ENCODE data around the gene PAK4. TPM values are rescaled to one million over a fixed set of nuclear protein-coding genes. Genes with fewer than 3 reads are reported as not detected.
A peak's percentile ranks its signal among the peaks of the same experiment; 100 is the strongest.

The PAK4 gene
- total RNA-seq, 4 donors from 2014 or later, result 20.7 to 25.3 (median 23.6) TPM

GRCh38 chr19:39148939-39149529 is 23.4 kb downstream of the PAK4 start:
- no peaks in the 10 kb centered on the region for H3K27me3 ChIP-seq
- H3K4me1 ChIP-seq, result peaks cover 34% of the 10 kb centered on the region
- H3K27ac ChIP-seq, result no peak overlapping the region
- WGBS, result 96% methylated on average over 10 of the region's 10 CpGs
- no peaks in the 10 kb centered on the region for H3K9me3 ChIP-seq
- H3K4me3 ChIP-seq, result no peak overlapping the region
- no peaks in the 10 kb centered on the region for H3K36me3 ChIP-seq
- TF ChIP-seq POLR2A (IDR thresholded peaks at IDR 0.05) (no peak), POLR2AphosphoS5 (IDR thresholded peaks at IDR 0.05) (no peak), CTCF (IDR thresholded peaks at IDR 0.05) (no peak), EP300 (IDR thresholded peaks at IDR 0.05) (no peak)
- DNase-seq (ENCODE audit: low spot score in 2 of 2), result no peak

GRCh38 chr19:39150235-39150634 is 24.6 kb downstream of the PAK4 start:
- H3K9me3 ChIP-seq, result no peaks in the 10 kb centered on the region
- no peak for DNase-seq (ENCODE audit: low spot score in 2 of 2)
- no peak overlapping the region for H3K4me3 ChIP-seq
- H3K4me1 ChIP-seq, result peaks cover 34% of the 10 kb centered on the region
- WGBS, result 95% methylated on average over 8 of the region's 8 CpGs
- H3K36me3 ChIP-seq, result no peaks in the 10 kb centered on the region
- H3K27me3 ChIP-seq, result no peaks in the 10 kb centered on the region
- no peak for TF ChIP-seq POLR2A (IDR thresholded peaks at IDR 0.05)
- no peak for TF ChIP-seq CTCF (IDR thresholded peaks at IDR 0.05)
- no peak for TF ChIP-seq POLR2AphosphoS5 (IDR thresholded peaks at IDR 0.05)
- no peak overlapping the region for H3K27ac ChIP-seq

- WGBS, result 87% methylated on average over 26 of the region's 26 CpGs
Observed at GRCh38 chr19:39150807-39151600, 25.4 kb downstream of the PAK4 start.

GRCh38 chr19:39152066-39152465 is 26.5 kb downstream of the PAK4 start:
- no peak for DNase-seq (ENCODE audit: low spot score in 2 of 2)
- no peak overlapping the region for H3K4me3 ChIP-seq
- no peak for TF ChIP-seq POLR2AphosphoS5 (IDR thresholded peaks at IDR 0.05)
- TF ChIP-seq CTCF (IDR thresholded peaks at IDR 0.05), result no peak
- no peak for TF ChIP-seq POLR2A (IDR thresholded peaks at IDR 0.05)
- TF ChIP-seq EP300 (IDR thresholded peaks at IDR 0.05), result no peak
- no peaks in the 10 kb centered on the region for H3K36me3 ChIP-seq
- WGBS, result 86% methylated on average over 10 of the region's 10 CpGs
- H3K4me1 ChIP-seq, result peaks cover 38% of the 10 kb centered on the region
- no peak overlapping the region for H3K27ac ChIP-seq
- no peaks in the 10 kb centered on the region for H3K27me3 ChIP-seq
- no peaks in the 10 kb centered on the region for H3K9me3 ChIP-seq

More at GRCh38 chr19:39150807-39151600, 25.4 kb downstream of the PAK4 start:
- no peaks in the 10 kb centered on the region for H3K36me3 ChIP-seq
- no peaks in the 10 kb centered on the region for H3K9me3 ChIP-seq
- TF ChIP-seq EP300 (IDR thresholded peaks at IDR 0.05), result no peak
- no peak for TF ChIP-seq POLR2A (IDR thresholded peaks at IDR 0.05)
- TF ChIP-seq POLR2AphosphoS5 (IDR thresholded peaks at IDR 0.05), result no peak
- no peak for TF ChIP-seq CTCF (IDR thresholded peaks at IDR 0.05)
- no peak overlapping the region for H3K4me3 ChIP-seq
- no peaks in the 10 kb centered on the region for H3K27me3 ChIP-seq
- no peak overlapping the region for H3K27ac ChIP-seq
- no peak for DNase-seq (ENCODE audit: low spot score in 2 of 2)
- peaks cover 35% of the 10 kb centered on the region for H3K4me1 ChIP-seq

GRCh38 chr19:39154100-39154628 is 28.6 kb downstream of the PAK4 start:
- H3K36me3 ChIP-seq, result no peaks in the 10 kb centered on the region
- TF ChIP-seq POLR2AphosphoS5 (IDR thresholded peaks at IDR 0.05) (no peak), CTCF (IDR thresholded peaks at IDR 0.05) (no peak)
- no peaks in the 10 kb centered on the region for H3K27me3 ChIP-seq
- WGBS, result 69% methylated on average over 13 of the region's 13 CpGs
- DNase-seq (ENCODE audit: low spot score in 2 of 2), result no peak
- peak overlapping the region; percentile 75 for H3K27ac ChIP-seq
- no peaks in the 10 kb centered on the region for H3K9me3 ChIP-seq
- H3K4me3 ChIP-seq, result no peak overlapping the region
- H3K4me1 ChIP-seq, result peaks cover 57% of the 10 kb centered on the region

Measured in suprapubic skin (tissue), 4 donors.